Measurements from ENCODE around the gene ORAI1.
A peak's percentile ranks its signal among the peaks of the same experiment; 100 is the strongest.
"Not testable (repeated sequence)": the region's sequence is repeated elsewhere in the genome, so short reads cannot be mapped to it uniquely, and the experiment has no call there.

ORAI1 gene

DNA sequence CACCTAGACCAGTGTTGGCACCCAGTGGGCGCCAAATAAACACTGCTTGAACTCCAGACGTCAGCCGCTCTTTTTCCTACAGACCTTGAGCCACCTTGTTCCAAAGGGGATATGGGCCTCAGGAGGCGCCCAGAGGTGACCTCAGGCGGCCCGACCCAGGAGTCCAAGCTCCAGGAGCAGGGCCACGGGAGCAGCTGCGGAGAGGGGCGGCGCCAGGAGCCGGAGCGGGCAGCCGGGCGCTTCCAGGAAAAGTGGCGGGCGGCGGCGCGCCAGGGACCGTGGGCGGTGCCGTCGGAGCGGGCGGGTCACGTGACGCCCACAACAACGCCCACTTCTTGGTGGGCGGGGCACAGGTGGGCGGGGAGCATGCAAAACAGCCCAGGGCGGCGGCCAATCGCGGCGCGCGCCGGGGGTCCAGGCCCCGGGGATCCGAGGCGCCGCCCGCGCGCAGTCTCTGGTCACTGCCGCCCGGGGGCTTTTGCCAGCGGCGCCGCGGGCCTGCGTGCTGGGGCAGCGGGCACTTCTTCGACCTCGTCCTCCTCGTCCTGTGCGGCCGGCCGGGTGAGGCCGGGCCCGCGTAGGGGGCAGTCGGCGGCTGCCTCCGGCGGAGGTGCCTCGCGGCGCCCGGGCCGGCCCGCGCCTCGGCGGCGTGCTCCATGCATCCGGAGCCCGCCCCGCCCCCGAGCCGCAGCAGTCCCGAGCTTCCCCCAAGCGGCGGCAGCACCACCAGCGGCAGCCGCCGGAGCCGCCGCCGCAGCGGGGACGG lies at the start of gene ORAI1:
Gene ORAI1, plus strand, starts transcription at position 444 of the 766 bp plus-strand sequence.
- DNase-seq (ENCODE audit: low read depth), result peak; percentile 96

DNA sequence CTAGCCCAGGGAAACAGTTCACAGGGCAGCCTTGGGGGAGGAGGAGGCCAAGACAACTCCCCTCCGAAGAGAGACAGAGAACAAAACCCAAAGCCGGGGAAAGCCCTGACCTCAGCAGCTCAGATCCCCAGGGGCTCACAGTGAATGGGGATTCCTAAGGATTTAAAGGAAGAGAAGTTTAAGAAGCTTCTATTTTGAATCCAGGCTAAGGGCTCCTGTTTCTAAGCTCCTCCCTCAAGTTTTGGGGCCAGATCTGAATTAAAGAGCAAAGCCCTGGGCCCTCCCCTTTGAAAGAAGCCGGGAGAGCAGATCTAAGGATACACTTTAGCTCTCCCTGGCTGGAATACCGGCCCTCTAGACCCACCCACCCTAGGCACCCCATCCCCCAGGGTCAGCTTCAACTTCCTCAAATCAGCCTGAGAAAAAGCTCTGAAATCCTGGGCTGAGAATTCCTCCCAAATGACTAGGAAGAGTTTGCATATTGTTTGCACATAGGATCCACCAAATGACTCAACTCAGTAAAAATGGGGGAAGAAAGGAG lies 49.4 kb upstream of the ORAI1 start:
- DNase-seq (ENCODE audit: low read depth), result no peak

DNA sequence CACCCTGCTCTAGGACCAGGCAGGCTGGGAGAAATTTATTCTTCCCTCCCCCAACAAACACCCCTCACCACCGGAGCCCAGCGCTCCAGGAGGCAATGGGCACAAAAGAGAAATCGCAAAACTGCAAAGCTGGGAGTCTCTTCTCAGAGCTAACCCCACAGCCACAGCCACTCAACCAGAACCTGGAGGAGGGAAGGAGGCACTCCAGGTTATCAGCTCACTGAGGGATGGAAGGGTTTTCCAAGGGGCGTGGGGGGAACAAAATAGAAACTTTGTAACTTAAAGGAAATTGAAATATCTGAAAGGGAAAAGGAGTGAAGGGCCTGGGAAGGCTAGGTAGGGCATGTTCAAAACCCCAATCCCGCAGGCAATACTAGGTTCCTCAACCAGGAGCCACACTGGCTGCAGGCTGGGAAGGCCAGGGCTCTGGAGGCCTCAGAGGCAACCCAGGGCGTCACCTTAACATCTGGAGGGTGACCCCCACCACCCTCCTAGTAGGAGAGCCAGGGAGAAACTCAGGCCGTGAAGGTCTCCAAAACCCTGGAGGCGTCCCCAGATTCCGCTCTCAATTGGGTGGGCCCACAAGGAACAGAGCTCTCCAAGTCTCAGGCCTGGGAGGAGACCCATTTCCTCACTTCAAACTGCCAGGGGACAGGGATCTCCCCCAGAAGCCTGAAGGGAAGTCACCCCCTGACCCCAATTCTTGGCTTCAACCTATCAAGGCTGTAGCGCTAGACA lies 48.7 kb upstream of the ORAI1 start:
- DNase-seq (ENCODE audit: low read depth), result no peak

DNA sequence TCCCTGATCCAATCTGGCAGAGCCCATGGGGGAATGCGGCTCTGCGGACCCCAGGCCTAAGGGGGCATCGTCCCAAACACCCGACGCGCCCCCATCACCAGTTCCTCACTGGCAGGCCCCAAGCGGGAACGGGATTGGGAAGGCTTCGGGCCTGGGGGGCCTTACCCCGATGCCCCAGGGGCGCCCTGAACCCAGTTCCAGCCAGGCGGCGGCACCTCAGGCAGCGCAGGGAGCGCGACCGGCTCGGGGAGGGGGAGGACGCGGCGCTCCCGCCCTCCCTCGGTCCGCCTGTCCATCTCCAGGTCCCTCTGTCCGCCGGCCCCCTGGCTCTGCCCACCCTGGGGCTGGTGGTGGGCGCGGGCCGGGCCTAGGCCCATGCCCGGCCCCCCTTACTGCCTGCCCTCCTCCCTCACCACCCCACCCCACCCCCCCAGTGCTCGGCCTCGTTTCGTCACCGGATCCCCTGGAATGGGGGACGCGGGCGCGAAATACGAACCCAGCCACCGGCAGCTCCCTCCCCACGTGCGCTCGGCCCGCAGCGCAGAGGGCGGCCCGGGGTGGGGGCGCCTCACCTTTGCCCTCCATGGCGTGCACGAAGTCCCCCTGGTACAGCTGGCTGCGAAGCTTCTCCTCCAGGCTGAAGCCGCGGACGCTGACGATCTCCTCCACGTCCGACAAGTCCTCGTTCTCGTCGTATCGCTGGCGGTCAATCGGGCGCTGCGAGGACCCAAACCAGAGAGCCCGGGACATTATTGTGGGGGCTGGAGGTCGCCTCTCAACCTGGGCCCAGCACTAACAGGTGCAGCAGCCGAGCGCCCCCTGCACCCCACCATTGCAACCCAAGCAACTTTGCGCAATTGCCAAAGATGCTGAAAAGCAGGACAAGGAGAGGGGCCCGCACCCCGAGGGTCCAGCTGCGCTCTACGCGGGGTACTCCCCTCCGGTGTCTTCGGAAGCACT lies 47.8 kb upstream of the ORAI1 start:
- DNase-seq (ENCODE audit: low read depth), result no peak

DNA sequence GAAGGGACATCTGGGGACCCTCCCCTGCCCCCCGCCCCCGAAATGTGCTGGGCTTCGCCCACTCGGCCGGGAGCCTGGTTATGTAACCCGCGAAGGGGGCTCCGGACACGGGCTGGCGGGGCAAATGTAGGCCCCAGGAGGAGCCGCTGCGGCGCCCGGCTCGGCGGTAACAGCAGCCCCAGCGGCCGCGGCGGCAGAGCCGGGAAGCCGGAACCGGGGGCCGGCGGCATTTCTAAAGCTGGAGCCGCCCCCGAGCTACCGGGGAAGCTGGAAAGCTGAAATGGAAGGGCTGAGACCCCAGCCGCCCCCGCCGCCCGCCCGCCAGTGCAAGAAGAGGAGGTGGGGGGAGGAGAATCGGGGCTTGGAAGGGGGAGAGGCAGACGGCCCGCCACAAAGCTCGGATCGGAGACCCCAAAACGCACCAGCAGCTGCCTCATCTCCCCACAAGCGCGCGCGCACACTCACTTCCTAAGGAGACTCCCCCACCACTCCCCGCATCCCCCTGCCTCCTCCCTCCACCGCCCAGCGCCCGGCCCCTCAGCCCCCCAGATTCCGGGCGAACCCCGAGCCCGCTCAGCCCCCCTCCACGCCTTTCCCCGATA lies 47.0 kb upstream of the ORAI1 start:
- DNase-seq (ENCODE audit: low read depth), result no peak

DNA sequence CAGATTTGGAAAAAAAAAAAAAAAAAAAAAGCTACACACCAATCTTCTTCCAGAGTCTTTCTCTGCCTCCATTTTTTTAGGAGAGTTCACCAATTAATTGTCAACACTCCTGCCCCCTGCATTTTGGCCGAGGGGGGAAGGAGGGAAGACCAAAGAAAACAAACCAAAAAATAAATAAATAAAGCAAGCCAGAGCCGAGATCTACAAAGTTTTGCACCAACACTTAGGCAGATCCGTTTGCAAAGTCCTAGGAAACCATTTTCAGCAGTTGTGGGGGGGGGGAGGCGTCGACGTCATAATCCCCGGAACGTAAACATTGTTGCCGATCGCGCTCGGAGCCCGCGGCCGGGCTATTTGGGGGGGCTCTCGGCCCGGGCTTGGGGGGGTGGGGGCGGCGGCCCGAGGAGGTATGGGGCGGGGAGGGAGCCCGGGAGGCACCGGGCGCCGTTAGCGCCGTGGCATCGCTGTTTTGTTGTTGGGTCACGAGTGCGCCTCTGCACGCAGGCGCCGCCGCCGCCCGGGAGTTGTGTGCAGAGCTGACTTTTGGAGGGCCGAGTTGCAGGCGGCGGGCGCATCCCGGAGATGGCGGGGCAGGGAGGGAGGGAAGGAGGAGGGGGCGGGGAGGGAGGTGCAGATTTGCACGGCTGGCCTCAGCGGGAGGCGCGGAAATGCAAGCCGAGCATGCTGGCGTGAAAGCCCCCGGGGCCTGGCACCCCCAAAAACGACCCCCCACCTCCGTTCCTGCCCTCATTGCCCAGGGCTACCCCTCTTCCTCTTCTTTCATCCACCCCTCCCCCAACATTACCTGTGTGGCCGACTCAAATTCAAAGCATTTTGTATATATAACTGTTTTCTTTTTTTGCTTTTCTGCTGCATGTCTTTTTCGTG lies 46.1 kb upstream of the ORAI1 start:
- DNase-seq (ENCODE audit: low read depth), result no peak

DNA sequence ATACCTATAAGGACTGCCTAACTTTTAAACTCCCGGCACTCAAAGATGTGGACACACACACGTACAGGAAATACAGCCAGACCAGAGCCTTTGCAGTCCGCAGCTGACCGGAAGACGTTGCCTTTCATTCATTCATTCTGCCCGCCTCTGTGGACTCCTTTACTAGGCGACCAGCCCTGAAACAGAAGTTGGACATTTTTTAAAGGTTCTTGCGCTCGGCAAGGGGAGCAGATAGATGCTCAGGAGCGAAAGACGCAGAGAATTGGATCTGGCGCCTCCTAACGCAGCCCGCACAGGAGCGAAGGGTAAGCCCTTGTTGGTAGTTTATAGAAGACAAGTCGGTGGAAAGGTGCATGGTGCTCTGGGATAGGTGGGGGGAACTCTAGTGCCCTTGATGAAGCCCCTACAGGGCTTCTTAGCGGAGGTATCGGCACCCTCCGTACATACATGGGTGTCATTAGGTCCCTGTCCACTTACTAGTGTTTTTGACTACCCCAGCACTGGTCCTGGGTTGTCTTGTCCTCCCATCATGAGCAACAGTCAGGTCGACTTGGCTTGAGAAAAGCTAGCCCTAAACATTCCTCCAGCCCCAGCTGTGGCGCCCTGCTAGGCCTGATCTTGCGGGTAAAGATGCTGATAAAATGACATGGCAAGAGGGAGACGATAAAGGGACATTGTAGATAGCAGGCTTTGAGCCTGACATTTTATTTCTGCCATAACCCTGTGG lies 45.2 kb upstream of the ORAI1 start, which contains the start of gene KDM2B:
Gene KDM2B, minus strand, starts transcription at position 65 of the 727 bp plus-strand sequence. CDS start 112 bp downstream, outside the sequence.
- no peak for DNase-seq (ENCODE audit: low read depth)

DNA sequence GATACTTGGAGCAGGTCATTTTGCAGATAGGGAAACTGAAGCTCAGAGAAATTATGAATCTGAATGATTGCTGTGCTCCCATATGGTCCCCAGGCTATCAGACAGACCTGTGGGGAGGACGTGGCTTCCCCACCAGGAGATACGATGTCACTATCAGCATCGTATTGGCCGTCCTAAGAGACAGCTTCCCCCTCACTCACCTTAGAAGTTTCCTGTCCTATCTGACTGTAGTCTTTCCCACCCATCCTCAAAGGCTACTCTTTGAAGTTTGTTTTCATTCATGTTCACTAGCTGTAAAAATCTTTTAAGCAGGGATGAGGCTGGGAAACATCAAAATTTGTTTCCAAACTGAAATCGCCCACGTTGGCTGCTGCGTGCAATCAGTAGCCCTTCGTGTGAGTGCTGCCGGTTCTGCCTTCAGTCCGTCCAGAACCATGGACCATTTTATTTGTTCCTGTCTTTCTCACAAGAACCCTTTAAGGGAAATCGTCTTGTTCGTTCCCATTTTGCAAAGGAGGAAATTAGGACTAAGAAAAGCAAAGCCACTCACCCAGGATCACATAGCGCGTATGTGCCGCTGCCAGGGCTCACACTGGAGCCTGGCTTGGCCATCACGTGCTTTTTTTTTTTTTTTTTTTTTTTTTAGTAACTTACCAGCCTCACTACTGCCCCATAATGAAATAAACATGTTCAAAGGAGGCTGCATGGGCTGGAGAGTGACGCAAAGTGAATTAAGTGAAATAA lies 44.5 kb upstream of the ORAI1 start:
- DNase-seq (ENCODE audit: low read depth), result no peak

DNA sequence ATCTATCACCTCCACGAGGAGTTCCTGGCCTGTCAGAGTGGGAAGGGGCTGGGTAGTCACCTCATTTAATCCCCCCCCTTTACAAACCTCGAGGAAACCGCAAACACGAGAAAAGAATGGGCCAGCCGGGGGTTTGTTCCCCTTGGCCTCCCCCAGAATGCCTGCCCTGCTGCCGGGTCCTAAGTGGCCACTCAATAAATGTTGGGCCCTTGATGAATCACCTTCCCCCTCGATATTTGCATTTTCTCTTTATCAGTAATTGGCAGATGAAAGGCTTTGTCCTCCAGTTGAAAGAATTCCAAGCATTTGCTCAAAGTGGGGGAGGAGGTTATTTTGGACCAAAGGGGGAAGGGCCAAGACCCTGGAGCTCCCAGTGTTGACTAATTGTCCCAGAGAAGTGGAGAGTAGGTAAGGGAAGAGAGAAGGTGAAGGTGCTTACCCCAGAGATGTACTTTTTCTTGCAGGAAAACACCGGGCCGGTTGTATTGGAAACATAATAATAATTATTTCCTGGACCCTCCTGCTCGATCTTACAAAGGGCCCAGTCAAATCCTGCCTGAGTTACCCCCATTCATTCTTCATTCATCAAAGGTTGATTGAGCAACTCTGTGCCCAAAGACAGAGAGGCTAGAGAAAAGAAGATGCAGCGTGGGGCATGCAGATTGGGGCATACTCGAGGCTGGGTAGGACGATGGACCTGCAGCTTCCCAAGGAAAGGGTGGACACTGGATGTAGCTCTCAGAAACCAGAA lies 43.6 kb upstream of the ORAI1 start:
- DNase-seq (ENCODE audit: low read depth), result no peak

DNA sequence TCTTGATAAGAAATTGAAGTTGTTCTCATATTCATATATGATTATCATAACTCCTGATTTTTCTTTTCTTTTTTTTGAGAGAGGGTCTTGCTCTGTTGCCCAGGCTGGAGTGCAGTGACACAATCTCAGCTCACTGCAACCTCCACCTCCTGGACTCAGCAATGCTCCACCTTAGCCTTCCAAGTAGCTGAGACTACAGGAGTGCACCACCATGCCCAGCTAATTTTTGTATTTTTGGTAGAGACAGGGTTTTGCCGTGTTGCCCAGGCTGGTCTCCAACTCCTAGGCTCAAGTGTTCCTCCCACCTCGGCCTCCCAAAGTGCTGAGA lies 43.0 kb upstream of the ORAI1 start:
- DNase-seq (ENCODE audit: low read depth), result not testable (repeated sequence)

DNA sequence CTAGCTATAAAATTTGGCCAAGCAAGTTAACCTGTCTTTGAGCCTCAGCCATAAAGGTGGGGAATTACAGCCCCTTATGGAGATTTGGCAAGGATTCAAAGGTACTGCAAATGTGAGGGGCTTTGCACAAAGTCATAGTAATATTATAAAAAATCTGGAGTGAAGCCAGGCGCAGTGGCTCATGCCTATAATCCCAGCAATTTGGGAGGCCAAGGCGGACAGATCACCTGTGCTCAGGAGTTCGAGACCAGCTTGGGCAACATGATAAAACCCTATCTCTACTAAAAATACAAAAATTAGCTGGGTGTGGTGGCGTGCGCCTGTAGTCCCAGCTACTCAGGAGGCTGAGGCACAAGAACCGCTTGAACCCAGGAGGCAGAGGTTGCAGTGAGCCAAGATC lies 41.4 kb upstream of the ORAI1 start:
- not testable (repeated sequence) for DNase-seq (ENCODE audit: low read depth)

DNA sequence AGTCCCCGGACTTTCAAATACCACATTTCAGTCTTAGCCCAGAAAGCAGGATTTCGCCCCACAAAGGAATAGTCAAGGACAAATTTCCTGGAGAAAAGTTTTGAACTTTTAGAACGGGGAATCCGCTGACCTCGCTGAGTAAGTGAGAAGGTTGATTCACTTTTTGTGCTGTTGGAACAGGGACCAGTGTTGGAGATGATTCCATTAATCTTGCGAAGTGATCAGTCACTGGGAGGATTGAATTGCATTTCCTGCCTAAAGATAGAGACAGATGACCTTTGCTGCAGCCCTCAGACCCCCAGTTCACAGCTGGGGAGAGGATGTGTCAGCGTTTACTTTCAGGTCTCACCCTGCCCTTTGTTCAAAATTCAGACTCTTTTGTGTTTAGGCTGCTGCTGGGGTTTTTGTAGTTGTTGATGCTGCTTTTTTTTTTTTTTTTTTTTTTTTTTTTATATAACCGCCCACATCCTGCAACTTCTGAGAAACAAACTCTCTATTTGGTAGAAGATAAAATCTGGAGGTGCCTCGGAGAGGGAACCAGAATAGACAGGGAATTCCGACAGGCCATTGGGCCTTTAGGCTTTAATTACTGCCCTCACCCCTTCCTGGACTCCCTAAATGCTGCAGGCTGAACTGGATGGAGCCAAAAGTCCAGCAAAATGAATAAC lies 35.7 kb upstream of the ORAI1 start:
- DNase-seq (ENCODE audit: low read depth), result no peak

DNA sequence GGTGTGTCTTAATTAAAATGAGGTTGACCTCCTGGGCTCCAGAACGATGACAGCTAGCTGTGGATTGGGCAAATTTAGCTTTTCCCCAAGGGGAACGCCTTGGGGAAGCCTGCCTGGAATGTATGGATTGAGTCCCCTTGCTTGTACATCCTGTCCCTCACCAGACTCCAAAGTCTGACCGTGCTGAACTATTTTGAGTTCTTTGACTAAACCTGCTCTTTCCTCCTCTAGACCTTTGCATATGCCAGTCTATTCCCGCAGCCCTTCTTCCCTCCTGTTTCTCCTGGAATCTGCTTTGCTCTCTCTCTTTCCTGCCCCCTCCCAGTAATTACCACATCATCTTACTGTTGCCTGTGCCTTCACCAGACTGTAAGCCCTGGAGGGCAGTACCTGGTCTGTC lies 34.0 kb upstream of the ORAI1 start:
- DNase-seq (ENCODE audit: low read depth), result no peak

DNA sequence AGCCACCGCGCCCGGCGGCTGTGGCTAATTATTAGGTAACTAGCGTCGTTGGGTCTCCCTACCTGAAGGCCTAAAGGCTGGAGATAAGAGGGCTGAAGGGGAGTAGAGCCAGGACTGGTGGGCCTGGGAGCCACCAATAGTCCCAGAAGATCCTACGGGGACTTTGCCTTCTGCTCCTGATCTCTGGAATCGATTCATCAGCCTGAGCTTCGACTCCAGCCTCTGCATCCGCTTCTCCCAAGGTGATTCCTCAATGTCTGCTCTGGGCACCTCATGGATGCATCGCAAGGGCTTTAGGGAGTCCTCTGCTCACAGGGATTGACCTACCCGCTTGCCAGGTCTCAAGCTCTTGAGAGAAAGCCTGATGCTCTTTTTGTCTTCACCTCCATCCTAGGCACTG lies 30.8 kb upstream of the ORAI1 start:
- DNase-seq (ENCODE audit: low read depth), result no peak

DNA sequence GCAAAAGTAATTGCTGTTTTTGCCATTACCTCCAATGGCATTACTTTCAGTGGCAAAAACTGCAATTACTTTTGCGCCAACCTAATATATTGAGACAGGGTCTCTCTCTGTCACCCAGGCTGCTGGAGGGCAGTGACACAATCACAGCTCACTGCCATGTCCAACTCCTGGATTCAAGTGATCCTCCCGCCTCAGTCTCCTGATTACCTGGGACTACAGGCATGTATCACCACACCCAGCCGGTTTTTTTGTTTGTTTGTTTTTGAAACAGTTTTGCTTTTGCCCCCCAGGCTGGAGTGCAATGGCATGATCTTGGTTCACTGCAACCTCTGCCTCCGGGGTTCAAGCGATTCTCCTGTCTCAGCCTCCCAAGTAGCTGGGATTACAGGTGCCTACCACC lies 29.8 kb upstream of the ORAI1 start:
- DNase-seq (ENCODE audit: low read depth), result no peak

DNA sequence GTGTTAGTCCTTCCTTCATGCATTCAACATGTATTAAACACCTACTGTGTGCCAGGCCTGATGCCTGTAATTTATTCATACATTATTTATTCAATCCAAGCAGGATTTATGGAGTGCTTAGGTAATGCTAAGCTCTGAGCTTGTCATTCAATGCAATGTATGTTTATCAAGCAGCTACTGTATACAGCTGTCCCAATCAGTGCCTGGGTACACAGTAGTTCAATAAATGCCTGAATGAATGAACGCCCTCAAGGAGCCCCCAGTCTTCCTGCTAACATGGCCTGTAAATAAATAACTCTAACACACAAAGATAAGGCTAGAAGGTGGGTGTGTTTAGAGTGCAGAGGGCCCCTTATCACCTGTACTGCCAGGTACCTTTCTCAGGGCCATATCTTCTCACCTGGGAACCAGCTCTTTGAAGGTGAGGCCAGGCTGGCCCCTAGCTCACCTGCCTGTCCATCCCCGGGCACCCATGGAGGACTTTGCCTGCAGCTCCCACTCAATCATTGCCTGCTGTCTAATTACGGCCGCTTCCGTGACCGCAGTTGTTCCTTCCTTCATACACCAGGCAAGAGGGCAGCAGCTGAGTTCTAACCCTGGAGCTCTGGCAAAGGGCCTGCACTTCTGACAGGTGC lies 25.5 kb upstream of the ORAI1 start:
- DNase-seq (ENCODE audit: low read depth), result no peak

DNA sequence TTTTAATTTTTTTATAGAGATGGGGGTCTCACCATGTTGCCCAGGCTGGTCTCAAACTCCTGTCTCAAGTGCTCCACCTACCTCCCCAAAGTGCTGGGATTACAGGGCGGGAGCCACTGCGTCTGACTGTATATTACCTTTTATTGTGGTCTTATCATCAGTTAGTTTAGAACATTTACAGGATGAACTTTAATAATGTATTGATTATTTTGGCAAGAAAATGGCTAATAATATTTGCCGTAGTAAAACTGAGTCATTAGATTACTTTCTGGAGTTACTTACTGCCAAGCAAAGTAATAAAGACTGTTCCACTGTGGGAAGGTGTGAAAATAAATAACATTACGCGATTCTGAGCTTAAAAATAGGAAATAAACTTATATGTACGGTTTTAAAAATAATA lies 23.6 kb upstream of the ORAI1 start:
- DNase-seq (ENCODE audit: low read depth), result no peak

DNA sequence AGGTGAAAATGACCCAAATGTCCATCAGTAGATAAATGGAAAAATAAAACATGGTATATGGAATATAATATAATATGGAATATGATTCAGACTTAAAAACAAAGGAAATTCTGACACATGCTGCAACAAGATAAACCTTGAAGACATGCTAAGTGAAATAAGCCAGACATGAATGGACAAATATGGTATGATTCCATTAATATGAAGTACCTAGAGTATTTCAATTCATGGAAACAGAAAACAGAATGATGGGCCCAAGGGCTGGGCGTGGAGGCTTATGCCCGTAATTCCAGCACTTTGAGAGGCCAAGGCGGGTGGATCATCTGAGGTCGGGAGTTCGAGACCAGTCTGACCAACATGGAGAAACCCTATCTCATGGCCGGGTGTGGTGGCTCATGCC lies 22.7 kb upstream of the ORAI1 start:
- no peak for DNase-seq (ENCODE audit: low read depth)

All from stimulated activated CD8-positive, alpha-beta memory T cell treated with anti-CD3 and anti-CD28 coated beads, Interleukin-15, amount 100 ng/mL, for 24 hours (primary cell).